Activated naive CD8-positive, alpha-beta T cell treated with anti-CD3 and anti-CD28 coated beads, Interleukin-2, amount 50 U/mL, for 16 hours (primary cell): ENCODE results near the gene GRIA1.

Experiments used
- DNase-seq: peaks from one replicate; pipeline ENCODE4 v3.0.0-alpha.2; 2020; ENCODE audit warnings: low read depth, low spot score

Gene GRIA1

GRCh38 chr5:153546566-153546965 lies 56.1 kb downstream of the GRIA1 start:
- no peak for DNase-seq

GRCh38 chr5:153551537-153552079 lies 61.1 kb downstream of the GRIA1 start:
- no peak for DNase-seq

GRCh38 chr5:153552886-153553285 lies 62.4 kb downstream of the GRIA1 start:
- no peak for DNase-seq

- DNase-seq: no peak
These were observed 65.1 kb downstream of the GRIA1 start for GRCh38 chr5:153555420-153556114.

GRCh38 chr5:153558957-153559356 lies 68.5 kb downstream of the GRIA1 start:
- no peak for DNase-seq

GRCh38 chr5:153559926-153560325 lies 69.5 kb downstream of the GRIA1 start:
- DNase-seq: no peak

- no peak for DNase-seq
These were observed 71.7 kb downstream of the GRIA1 start for GRCh38 chr5:153562189-153562588.

- no peak for DNase-seq
These were observed 75.4 kb downstream of the GRIA1 start for GRCh38 chr5:153565822-153566221.

- DNase-seq: no peak
These were observed 78.6 kb downstream of the GRIA1 start for GRCh38 chr5:153569036-153569435.

- DNase-seq: no peak
These were observed 80.7 kb downstream of the GRIA1 start for GRCh38 chr5:153571162-153571561.

- DNase-seq: no peak
These were observed 82.1 kb downstream of the GRIA1 start for GRCh38 chr5:153572411-153573145.

GRCh38 chr5:153573326-153574033 lies 83.0 kb downstream of the GRIA1 start:
- no peak for DNase-seq

- no peak for DNase-seq
These were observed 93.9 kb downstream of the GRIA1 start for GRCh38 chr5:153584126-153584959.

GRCh38 chr5:153584960-153585359 lies 94.5 kb downstream of the GRIA1 start:
- DNase-seq: no peak

- no peak for DNase-seq
These were observed 95.3 kb downstream of the GRIA1 start for GRCh38 chr5:153585622-153586277.

- no peak for DNase-seq
These were observed 101.6 kb downstream of the GRIA1 start for GRCh38 chr5:153592081-153592480.

- DNase-seq: no peak
These were observed 104.3 kb downstream of the GRIA1 start for GRCh38 chr5:153594785-153595184.

GRCh38 chr5:153598099-153598498 lies 107.6 kb downstream of the GRIA1 start:
- no peak for DNase-seq

- DNase-seq: no peak
These were observed 110.9 kb downstream of the GRIA1 start for GRCh38 chr5:153601377-153601776.

GRCh38 chr5:153605386-153605785 lies 114.9 kb downstream of the GRIA1 start:
- no peak for DNase-seq

- no peak for DNase-seq
These were observed 119.5 kb downstream of the GRIA1 start for GRCh38 chr5:153610009-153610408.
